ENCODE results near the gene GPR87. TPM values are rescaled to one million over a fixed set of nuclear protein-coding genes. Genes with fewer than 3 reads are reported as not detected.

GPR87 gene
- total RNA-seq, 1 donor from 2014 or later: 15.5 TPM

GRCh38 chr3:151357463-151357850, 40.8 kb upstream of the GPR87 start:
- Histone ChIP-seq H3K79me2 (ENCODE audit: insufficient read depth, low read length) (no peaks in the 10 kb centered on the region), H3K4me1 (ENCODE audit: insufficient read depth, low read length) (no peaks in the 10 kb centered on the region), H3K9me3 (ENCODE audit: insufficient read depth, low read depth, low read length) (no peaks in the 10 kb centered on the region), H2AFZ (ENCODE audit: low read depth, low read length) (no peak overlapping the region), H3K27ac (ENCODE audit: low read depth, low read length) (no peak overlapping the region), H4K20me1 (ENCODE audit: insufficient read depth, low read length) (no peaks in the 10 kb centered on the region), H3K36me3 (ENCODE audit: insufficient read depth, low read length) (no peaks in the 10 kb centered on the region), H3K27me3 (ENCODE audit: insufficient read depth, low read length) (no peaks in the 10 kb centered on the region), H3K9ac (ENCODE audit: low read length) (no peak overlapping the region), H3K4me3 (ENCODE audit: insufficient read depth, low read depth, low read length) (no peak overlapping the region), H3K4me2 (ENCODE audit: low read length) (peak overlapping the region; percentile 17)
- H3K4me1 Mint-ChIP-seq (ENCODE audit: low read depth, unreplicated experiment): peaks cover 8% of the 10 kb centered on the region
- H3K9me3 Mint-ChIP-seq (ENCODE audit: unreplicated experiment): no peaks in the 10 kb centered on the region
- DNase-seq (ENCODE audit: low read depth) (peak; percentile 12), FAIRE-seq (no peak)
- H3K27ac Mint-ChIP-seq (ENCODE audit: unreplicated experiment): no peak overlapping the region
- H3K27me3 Mint-ChIP-seq (ENCODE audit: low read depth, unreplicated experiment): no peaks in the 10 kb centered on the region
- no peak for TF ChIP-seq CTCF (IDR thresholded peaks at IDR 0.05; ENCODE audit: insufficient read depth, low read depth, low read length)
- H3K36me3 Mint-ChIP-seq (ENCODE audit: low read depth, unreplicated experiment): no peaks in the 10 kb centered on the region
- no peak overlapping the region for H3K4me3 Mint-ChIP-seq (ENCODE audit: unreplicated experiment)

- H2AFZ ChIP-seq (ENCODE audit: low read depth, low read length): no peak overlapping the region
- no peaks in the 10 kb centered on the region for H3K79me2 ChIP-seq (ENCODE audit: insufficient read depth, low read length)
- H3K27ac ChIP-seq (ENCODE audit: low read depth, low read length): no peak overlapping the region
- H3K9ac ChIP-seq (ENCODE audit: low read length): no peak overlapping the region
- H3K4me3 ChIP-seq (ENCODE audit: insufficient read depth, low read depth, low read length): no peak overlapping the region
- Mint-ChIP-seq H3K27ac (ENCODE audit: unreplicated experiment) (peak overlapping the region; percentile 50), H3K9me3 (ENCODE audit: unreplicated experiment) (no peaks in the 10 kb centered on the region), H3K27me3 (ENCODE audit: low read depth, unreplicated experiment) (no peaks in the 10 kb centered on the region), H3K4me1 (ENCODE audit: low read depth, unreplicated experiment) (peaks cover 5% of the 10 kb centered on the region), H3K36me3 (ENCODE audit: low read depth, unreplicated experiment) (no peaks in the 10 kb centered on the region), H3K4me3 (ENCODE audit: unreplicated experiment) (no peak overlapping the region)
- peak overlapping the region; percentile 17 for H3K4me2 ChIP-seq (ENCODE audit: low read length)
- H3K4me1 ChIP-seq (ENCODE audit: insufficient read depth, low read length): no peaks in the 10 kb centered on the region
- H3K9me3 ChIP-seq (ENCODE audit: insufficient read depth, low read depth, low read length): no peaks in the 10 kb centered on the region
- no peak for TF ChIP-seq CTCF (IDR thresholded peaks at IDR 0.05; ENCODE audit: insufficient read depth, low read depth, low read length)
- no peak for TF ChIP-seq EZH2 (IDR thresholded peaks at IDR 0.05; ENCODE audit: insufficient read depth, low read length)
- DNase-seq (ENCODE audit: low read depth) (peak; percentile 64), FAIRE-seq (no peak)
- no peaks in the 10 kb centered on the region for H3K27me3 ChIP-seq (ENCODE audit: insufficient read depth, low read length)
- no peaks in the 10 kb centered on the region for H3K36me3 ChIP-seq (ENCODE audit: insufficient read depth, low read length)
- H4K20me1 ChIP-seq (ENCODE audit: insufficient read depth, low read length): no peaks in the 10 kb centered on the region
Measured at GRCh38 chr3:151356794-151357462, 40.3 kb upstream of the GPR87 start.

GRCh38 chr3:151351648-151352047, 35.0 kb upstream of the GPR87 start:
- H3K79me2 ChIP-seq (ENCODE audit: insufficient read depth, low read length): no peaks in the 10 kb centered on the region
- H3K27ac ChIP-seq (ENCODE audit: low read depth, low read length): no peak overlapping the region
- Mint-ChIP-seq H3K4me1 (ENCODE audit: low read depth, unreplicated experiment) (peaks cover 15% of the 10 kb centered on the region), H3K4me3 (ENCODE audit: unreplicated experiment) (no peak overlapping the region), H3K36me3 (ENCODE audit: low read depth, unreplicated experiment) (no peaks in the 10 kb centered on the region), H3K9me3 (ENCODE audit: unreplicated experiment) (no peaks in the 10 kb centered on the region), H3K27ac (ENCODE audit: unreplicated experiment) (no peak overlapping the region), H3K27me3 (ENCODE audit: low read depth, unreplicated experiment) (no peaks in the 10 kb centered on the region)
- no peak overlapping the region for H2AFZ ChIP-seq (ENCODE audit: low read depth, low read length)
- no peak overlapping the region for H3K4me3 ChIP-seq (ENCODE audit: insufficient read depth, low read depth, low read length)
- no peaks in the 10 kb centered on the region for H3K27me3 ChIP-seq (ENCODE audit: insufficient read depth, low read length)
- FAIRE-seq: no peak
- no peak for TF ChIP-seq CTCF (IDR thresholded peaks at IDR 0.05; ENCODE audit: insufficient read depth, low read depth, low read length)
- no peak for TF ChIP-seq EZH2 (IDR thresholded peaks at IDR 0.05; ENCODE audit: insufficient read depth, low read length)
- no peaks in the 10 kb centered on the region for H4K20me1 ChIP-seq (ENCODE audit: insufficient read depth, low read length)
- no peak overlapping the region for H3K4me2 ChIP-seq (ENCODE audit: low read length)
- no peaks in the 10 kb centered on the region for H3K4me1 ChIP-seq (ENCODE audit: insufficient read depth, low read length)
- H3K9ac ChIP-seq (ENCODE audit: low read length): no peak overlapping the region
- H3K9me3 ChIP-seq (ENCODE audit: insufficient read depth, low read depth, low read length): no peaks in the 10 kb centered on the region
- no peaks in the 10 kb centered on the region for H3K36me3 ChIP-seq (ENCODE audit: insufficient read depth, low read length)
- no peak for DNase-seq (ENCODE audit: low read depth)

All from astrocyte (in vitro differentiated cells and primary cell).